Pons (tissue), 1 donor: ENCODE data around the gene NDFIP1.
"Not testable (repeated sequence)": the region's sequence is repeated elsewhere in the genome, so short reads cannot be mapped to it uniquely, and the experiment has no call there.

Experiments
- DNase-seq: peaks from one replicate; pipeline ENCODE4 v3.0.0-alpha.2; 2016; ENCODE audit warnings: low spot score

The NDFIP1 gene

GRCh38 chr5:142154449-142154841 is 45.9 kb downstream of the NDFIP1 start:
- DNase-seq, result not testable (repeated sequence)

GRCh38 chr5:142156839-142157463 is 48.4 kb downstream of the NDFIP1 start:
- no peak for DNase-seq

GRCh38 chr5:142159354-142159753 is 50.8 kb downstream of the NDFIP1 start:
- DNase-seq, result no peak

- DNase-seq, result no peak
Measured at GRCh38 chr5:142164315-142164714, 55.7 kb downstream of the NDFIP1 start.

- no peak for DNase-seq
Measured at GRCh38 chr5:142166754-142167153, 58.2 kb downstream of the NDFIP1 start.

GRCh38 chr5:142167458-142167857 is 58.9 kb downstream of the NDFIP1 start:
- DNase-seq, result no peak

GRCh38 chr5:142168365-142168764 is 59.8 kb downstream of the NDFIP1 start:
- DNase-seq, result no peak

- DNase-seq, result no peak
Measured at GRCh38 chr5:142170254-142170953, 61.8 kb downstream of the NDFIP1 start.

- no peak for DNase-seq
Measured at GRCh38 chr5:142171270-142171669, 62.7 kb downstream of the NDFIP1 start.

GRCh38 chr5:142175039-142175438 is 66.5 kb downstream of the NDFIP1 start:
- no peak for DNase-seq

- no peak for DNase-seq
Measured at GRCh38 chr5:142175461-142176142, 67.0 kb downstream of the NDFIP1 start.

GRCh38 chr5:142176255-142176654 is 67.7 kb downstream of the NDFIP1 start:
- DNase-seq, result no peak

- DNase-seq, result no peak
Measured at GRCh38 chr5:142178651-142179050, 70.1 kb downstream of the NDFIP1 start.

GRCh38 chr5:142179776-142180387 is 71.3 kb downstream of the NDFIP1 start:
- no peak for DNase-seq

- DNase-seq, result no peak
Measured at GRCh38 chr5:142181096-142181495, 72.5 kb downstream of the NDFIP1 start.

- DNase-seq, result no peak
Measured at GRCh38 chr5:142181547-142182163, 73.1 kb downstream of the NDFIP1 start.

GRCh38 chr5:142182840-142183239 is 74.3 kb downstream of the NDFIP1 start:
- DNase-seq, result no peak

- no peak for DNase-seq
Measured at GRCh38 chr5:142183561-142183960, 75.0 kb downstream of the NDFIP1 start.

GRCh38 chr5:142184988-142185387 is 76.4 kb downstream of the NDFIP1 start:
- DNase-seq, result no peak

GRCh38 chr5:142186514-142186856 is 77.9 kb downstream of the NDFIP1 start:
- no peak for DNase-seq

- DNase-seq, result no peak
Measured at GRCh38 chr5:142186857-142187594, 78.4 kb downstream of the NDFIP1 start.

- not testable (repeated sequence) for DNase-seq
Measured at GRCh38 chr5:142188691-142189090, 80.1 kb downstream of the NDFIP1 start.
